Heart right ventricle (tissue), 16 donors: ENCODE results near the gene PRDM7. TPM values are rescaled to one million over a fixed set of nuclear protein-coding genes. Genes with fewer than 3 reads are reported as not detected.
A peak's percentile ranks its signal among the peaks of the same experiment; 100 is the strongest.
"Not testable (repeated sequence)": the region's sequence is repeated elsewhere in the genome, so short reads cannot be mapped to it uniquely, and the experiment has no call there.

Experiments used
- ATAC-seq, 8 donors: fragments of 200-7000 bp; cut with Tn5 transposase; one replicate each; pipeline ENCODE4 v1.9.1; 2020; ENCODE audit warnings: mild to moderate bottlenecking in 8 of 8, moderate library complexity in 8 of 8, moderate number of reproducible peaks in 1 of 8
- DNase-seq, 2 donors: peaks; one replicate each; pipeline ENCODE4 v3.0.0-alpha.2; 2020
- H3K27ac ChIP-seq, 10 donors: fragments of 200-600 bp; sonication (generic) in 2 of 10; one replicate each; pipeline versions ENCODE4 v1.5.0 to v1.8.0; 2020 to 2022; ENCODE audit warnings: mild to moderate bottlenecking in 3 of 10
- H3K27me3 ChIP-seq, 7 donors: fragments of 200-600 bp; one replicate each; pipeline ENCODE4 v1.8.0; 2021 to 2022; ENCODE audit warnings: mild to moderate bottlenecking in 2 of 7
- H3K36me3 ChIP-seq, 9 donors: fragments of 200-600 bp; sonication (generic) in 1 of 9; one replicate each; pipeline versions ENCODE4 v1.5.0 to v1.8.0; 2020 to 2022; ENCODE audit warnings: mild to moderate bottlenecking in 2 of 9
- H3K4me1 ChIP-seq, 9 donors: fragments of 200-600 bp; sonication (generic) in 1 of 9; one replicate each; pipeline versions ENCODE4 v1.5.0 to v1.8.0; 2020 to 2022; ENCODE audit warnings: mild to moderate bottlenecking in 4 of 9
- H3K4me3 ChIP-seq, 10 donors: fragments of 200-600 bp; sonication (generic) in 2 of 10; one replicate each; pipeline versions ENCODE4 v1.5.0 to v1.8.0; 2020 to 2022; ENCODE audit warnings: mild to moderate bottlenecking in 7 of 10, moderate library complexity in 2 of 10
- H3K9me3 ChIP-seq, 11 donors: fragments of 200-600 bp in 10 of 11; sonication (generic) in 2 of 11; one replicate each; pipeline versions ENCODE4 v1.5.0 to v1.8.0; 2013 to 2022; ENCODE audit warnings: mild to moderate bottlenecking in 2 of 11, control low read depth in 1 of 11, moderate library complexity in 1 of 11
- WGBS, 2 donors: extraction: QIAGEN DNeasy Blood & Tissue Kit; methylation state at CpG; one replicate each; pipeline ENCODE4 v1.1.7; 2013; ENCODE audit warnings: inconsistent platforms in 1 of 2; 5-methylcytosine and 5-hydroxymethylcytosine counted together
- intact Hi-C, 10 donors: fragments of 100-400 bp; cut with DNase I; formaldehyde crosslinking; loops; one replicate each; pipeline versions ENCODE4 v1.11.1 to v1.14.2; 2022
- polyA plus RNA-seq, 2 donors: library from polyadenylated mRNA; stranded (reverse); fragments of 200-250 nt; gene quantifications; one replicate each; pipeline ENCODE4 v1.2.3, GENCODE V29; 2013
- total RNA-seq, 10 donors: library from RNA; stranded (reverse); fragmentation: NEBNext Ultra II Directional in 3 of 10; extraction: Animal tissue kit (Norgen Biotek cat#: 25700) in 3 of 10; gene quantifications; one replicate each; pipeline versions ENCODE4 v1.2.1 to v1.2.4, GENCODE V29; 2021 to 2023
- TF ChIP-seq, protein P1 (sequence below), 9 donors: fragments of 200-600 bp; sonication (generic) in 2 of 9; IDR thresholded peaks; one replicate each; pipeline versions ENCODE4 v1.5.0 to v1.8.0; 2021 to 2022; ENCODE audit warnings: antibody characterized with exemption in 9 of 9, mild to moderate bottlenecking in 5 of 9, moderate library complexity in 1 of 9
- donor health status: Arrhythmogenic right ventricular cardiomyopathy.
- donor health status: ischemic (EF 13 %, LVEDD 7.1; RV severe dilation, severe dysfunction).
- donor health status: healthy with polysubstance abuse.
- donor health status: DM: no; HTN: yes; CAD: no.
- donor health status: DM: no; HTN: no; CAD: no.
- donor health status: ischemic (EF 25% LVEDD 6.9; RV normal size, moderate dysfunction).
- donor health status: ischemic (EF 25% LVEDD 5.7; RV mildly dilated, moderate dysfunction).
- donor health status: healthy.
- donor health status: DM: yes; HTN: yes; CAD: no.
- donor health status: Ischemic cardiomyopathy.
- donor health status: ischemic (EF 35%, LVEDD 5.7; RV mildly dilated, moderate dysfunction).
- donor health status: nonischemic (EF 11% LVEDD 7.7; RV severe dilation, severe dysfunction).
- donor health status: DM: yes; HTN: yes; CAD: no.
- donor health status: PGD.
- donor health status: ischemic (EF 29% LVEDD 5.4; RV normal size, mild dysfunction).
- donor health status: nonischemic (EF 23%, LVEDD 6.1; RV moderate dilation, normal function).

The PRDM7 gene
- total and polyA plus RNA-seq, 12 donors = not detected

DNA sequence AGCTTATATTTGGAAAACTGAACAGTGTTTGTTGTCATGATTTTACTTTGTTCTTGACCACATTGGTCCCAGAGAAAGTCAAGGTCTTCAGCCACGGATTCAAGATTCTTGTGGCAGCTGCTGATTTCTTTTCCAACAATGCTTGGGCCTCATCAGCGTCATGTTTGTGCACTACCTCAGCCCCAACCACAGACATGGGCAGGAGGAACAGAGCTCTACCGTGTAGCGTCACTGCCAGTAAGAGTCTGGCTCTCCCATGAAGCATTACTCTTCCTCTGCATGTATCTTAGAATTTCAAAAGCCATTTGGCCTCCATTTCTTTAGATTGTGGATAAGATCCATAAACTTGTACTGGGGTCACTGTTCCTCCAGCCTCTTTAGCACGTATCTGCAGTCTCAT, 23.1 kb upstream of the PRDM7 start:
- H3K4me1 ChIP-seq, H3K9me3 ChIP-seq, H3K27me3 ChIP-seq, H3K4me3 ChIP-seq, H3K36me3 ChIP-seq, DNase-seq, intact Hi-C loops: not testable (repeated sequence)
- H3K27ac ChIP-seq = peak overlapping the region in 1 of 10 donors; percentile 80
- peak in 2 of 8 donors; percentile 27 to 30 for ATAC-seq
- 76 to 77% methylated on average over 4 of the region's 5 CpGs for WGBS, 2 donors

DNA sequence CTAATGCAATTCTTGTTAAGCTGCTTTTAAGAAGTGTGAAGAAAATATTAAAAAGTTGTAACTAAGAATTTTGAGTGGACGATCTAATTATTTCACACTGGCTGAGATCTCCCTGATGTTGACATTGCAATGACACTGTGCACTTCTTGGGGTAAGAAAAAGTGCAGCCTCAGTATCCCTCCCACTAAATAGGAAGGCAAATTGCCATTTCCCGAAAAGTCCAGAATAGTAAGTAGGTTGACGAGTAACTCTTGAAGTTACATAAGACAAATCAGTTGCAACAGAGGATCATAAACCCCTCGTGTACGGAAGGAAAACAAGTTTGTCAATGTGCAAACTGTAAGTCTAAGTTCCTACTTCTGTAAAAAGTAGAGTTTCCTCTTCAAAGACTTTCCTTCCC, 21.8 kb upstream of the PRDM7 start:
- ATAC-seq = peak in 6 of 8 donors; percentile 6 to 59 (median 18)
- H3K36me3 ChIP-seq, H3K4me3 ChIP-seq, intact Hi-C loops, H3K9me3 ChIP-seq, H3K27me3 ChIP-seq, H3K4me1 ChIP-seq, DNase-seq: not testable (repeated sequence)
- 65 to 70% methylated on average over 3 of the region's 5 CpGs for WGBS, 2 donors
- peak overlapping the region in 1 of 10 donors; percentile 75 for H3K27ac ChIP-seq

DNA sequence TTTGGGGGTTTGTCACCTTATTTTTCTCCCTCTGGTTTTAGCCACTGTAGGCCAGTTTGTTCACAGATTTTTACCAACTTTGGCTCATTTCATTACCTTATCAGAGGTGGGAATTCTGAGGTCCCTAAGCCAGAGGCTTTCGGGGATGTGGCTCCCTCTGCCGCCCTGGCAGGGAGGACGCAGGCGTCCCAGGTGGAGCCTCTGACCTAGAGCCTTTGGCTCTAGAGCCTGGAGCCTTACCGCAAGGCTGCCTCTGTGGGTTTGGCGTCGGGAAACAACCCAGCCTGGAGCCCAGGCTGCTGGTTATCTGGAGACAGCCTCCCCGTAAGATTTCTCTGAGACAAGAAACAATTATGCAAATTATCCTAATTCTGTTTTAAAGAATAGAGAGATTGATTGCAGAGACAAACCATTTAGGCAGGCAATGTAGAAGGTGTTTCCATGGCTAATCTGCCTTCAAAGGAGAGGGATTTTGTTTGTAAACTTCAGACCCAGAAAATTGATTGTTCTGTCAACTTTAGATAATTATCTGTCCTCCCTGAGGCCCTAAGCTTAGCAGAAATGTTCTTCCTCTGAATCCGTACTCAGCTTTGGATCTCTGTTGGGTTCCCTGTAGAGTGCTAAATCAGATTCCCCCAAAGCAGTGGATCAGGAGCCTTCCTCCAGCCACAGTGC, 20.0 kb upstream of the PRDM7 start:
- DNase-seq, intact Hi-C loops: not testable (repeated sequence)
- WGBS, 2 donors = 77 to 78% methylated on average over 9 of the region's 9 CpGs

DNA sequence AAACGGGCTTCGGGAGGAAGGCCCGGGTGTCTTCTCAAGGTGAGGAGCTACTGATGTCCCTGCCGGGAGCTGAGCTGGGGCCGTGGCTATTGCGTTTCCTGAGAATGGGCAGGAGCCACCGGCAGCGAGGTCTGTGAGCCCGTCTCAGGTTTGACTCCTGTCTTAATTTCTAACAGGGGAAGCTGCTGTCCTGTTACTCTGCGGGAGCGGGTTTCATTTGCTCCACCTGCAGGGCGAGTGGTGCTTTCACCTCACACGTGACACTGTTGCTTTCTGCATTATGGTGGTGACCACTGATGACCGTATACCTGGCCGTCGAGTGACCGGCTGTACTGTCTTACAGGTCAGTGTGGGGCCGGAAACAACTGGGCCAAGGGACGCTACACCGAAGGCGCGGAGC, 17.7 kb upstream of the PRDM7 start:
- H3K27me3 ChIP-seq, H3K36me3 ChIP-seq, H3K9me3 ChIP-seq, H3K4me3 ChIP-seq, DNase-seq, H3K27ac ChIP-seq, H3K4me1 ChIP-seq, ATAC-seq, intact Hi-C loops: not testable (repeated sequence)
- 89 to 92% methylated on average over 22 of the region's 22 CpGs for WGBS, 2 donors

More for the DNA sequence above, 20.0 kb upstream of the PRDM7 start:
- H3K36me3 ChIP-seq, H3K27me3 ChIP-seq, ATAC-seq, H3K27ac ChIP-seq, H3K4me1 ChIP-seq, H3K4me3 ChIP-seq, H3K9me3 ChIP-seq: not testable (repeated sequence)

DNA sequence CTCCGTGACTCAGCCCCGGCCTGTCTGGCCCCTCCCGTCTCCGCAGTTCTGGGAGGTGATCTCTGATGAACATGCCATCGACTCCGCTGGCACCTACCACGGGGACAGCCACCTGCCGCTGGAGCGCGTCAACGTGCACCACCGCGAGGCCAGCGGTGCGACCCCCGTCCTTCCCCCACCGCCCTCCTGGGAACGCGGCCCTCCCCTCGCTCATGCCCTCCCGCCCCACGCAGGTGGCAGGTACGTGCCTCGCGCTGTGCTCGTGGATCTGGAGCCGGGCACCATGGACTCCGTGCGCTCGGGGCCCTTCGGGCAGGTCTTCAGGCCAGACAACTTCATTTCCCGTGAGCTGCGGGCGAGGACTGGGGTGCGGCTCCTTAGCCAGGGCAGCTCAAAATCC, 17.2 kb upstream of the PRDM7 start:
- intact Hi-C loops, H3K4me3 ChIP-seq, H3K36me3 ChIP-seq, ATAC-seq, H3K27ac ChIP-seq, H3K4me1 ChIP-seq, H3K27me3 ChIP-seq, DNase-seq, H3K9me3 ChIP-seq: not testable (repeated sequence)
- 94 to 96% methylated on average over 16 to 35 of the region's 35 CpGs for WGBS, 2 donors

DNA sequence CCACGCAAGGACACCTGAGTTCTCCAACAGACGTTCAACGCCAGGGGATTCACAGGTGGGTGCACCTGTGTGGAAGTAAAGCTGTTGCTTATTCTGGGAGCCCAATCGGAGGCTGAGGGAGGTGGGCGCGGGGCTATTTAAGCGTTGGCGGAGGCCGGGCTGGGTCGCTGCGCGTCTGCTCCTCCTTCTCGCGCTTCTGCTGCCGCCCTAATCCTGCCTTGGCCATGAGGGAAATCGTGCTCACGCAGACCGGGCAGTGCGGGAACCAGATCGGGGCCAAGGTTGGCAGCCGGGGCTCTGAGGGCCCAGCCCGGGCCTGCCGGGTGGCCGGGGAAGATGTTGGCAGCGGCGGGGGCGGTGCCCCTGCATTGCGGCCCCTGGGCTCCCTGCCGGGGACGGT, 16.7 kb upstream of the PRDM7 start:
- intact Hi-C loops, H3K27me3 ChIP-seq, H3K9me3 ChIP-seq, H3K4me1 ChIP-seq, H3K27ac ChIP-seq, H3K36me3 ChIP-seq, ATAC-seq, H3K4me3 ChIP-seq, DNase-seq: not testable (repeated sequence)
- WGBS, 2 donors = 91 to 94% methylated on average over 30 of the region's 30 CpGs

DNA sequence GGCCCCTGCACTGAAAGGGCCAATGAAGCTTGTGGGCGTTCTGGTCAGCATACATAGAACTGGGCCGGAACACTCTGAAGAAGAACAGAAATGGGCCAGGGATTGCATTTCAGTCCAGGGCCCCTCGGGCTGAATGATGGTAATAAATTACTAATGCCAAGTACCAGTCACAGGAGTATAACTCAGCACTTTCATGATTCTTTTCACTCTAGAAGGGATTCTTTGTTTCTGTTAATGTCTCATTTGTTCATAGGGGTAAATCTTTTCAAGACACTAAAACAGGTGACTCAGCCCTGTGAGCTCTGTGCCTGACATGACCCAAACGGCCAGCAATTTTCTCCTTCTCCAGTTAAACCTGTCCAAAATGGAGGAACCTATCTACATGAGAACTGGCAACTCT, 15.7 kb upstream of the PRDM7 start:
- H3K27ac ChIP-seq, H3K36me3 ChIP-seq, DNase-seq, ATAC-seq, H3K27me3 ChIP-seq, intact Hi-C loops, H3K4me3 ChIP-seq, H3K9me3 ChIP-seq, H3K4me1 ChIP-seq: not testable (repeated sequence)
- 71 to 74% methylated on average over 4 of the region's 4 CpGs for WGBS, 2 donors

DNA sequence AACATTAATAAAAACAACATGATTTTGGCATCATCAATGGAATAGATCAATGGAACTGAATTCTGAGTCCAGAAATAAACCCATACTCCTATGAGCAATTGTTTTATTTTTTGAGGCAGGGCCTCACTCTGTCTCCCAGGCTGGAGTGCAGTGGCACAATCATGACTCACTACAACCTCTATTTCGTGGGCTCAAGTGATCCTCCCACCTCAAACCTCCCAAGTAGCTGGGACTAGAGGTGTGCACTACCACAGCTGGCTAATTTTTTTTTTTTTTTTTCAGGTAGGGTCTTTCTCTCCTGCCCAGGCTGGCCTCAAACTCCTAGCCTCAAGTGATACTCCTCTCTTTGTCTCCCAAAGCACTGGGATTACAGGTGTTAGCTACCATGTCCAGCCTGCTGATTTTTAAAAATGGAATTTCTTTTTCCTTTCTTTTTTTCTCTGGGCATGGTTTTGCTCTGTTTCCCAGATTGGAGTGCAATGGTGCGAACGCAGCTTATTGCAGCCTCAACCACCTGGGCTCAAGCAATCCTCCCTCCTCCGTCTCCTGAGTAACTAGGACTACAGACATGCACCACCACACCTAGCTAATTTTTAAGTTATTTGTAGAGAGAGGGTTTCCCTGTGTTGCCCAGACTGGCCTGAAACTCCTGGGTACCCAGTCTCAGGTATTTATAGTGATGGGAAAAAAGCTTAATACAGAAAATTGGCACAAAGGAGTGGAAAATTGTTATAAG, 7.3 kb upstream of the PRDM7 start:
- DNase-seq = no peak
- intact Hi-C loops = no loop called here
- Histone ChIP-seq H3K27ac (no peak overlapping the region), H3K36me3 (no peaks in the 10 kb centered on the region), H3K4me1 (peaks cover 0 to 9% (median 0%) of the 10 kb centered on the region in 9 donors), H3K27me3 (peaks cover 0 to 3% (median 0%) of the 10 kb centered on the region in 7 donors), H3K4me3 (no peak overlapping the region), H3K9me3 (peaks cover 0 to 3% (median 0%) of the 10 kb centered on the region in 11 donors)
- WGBS, 2 donors = 83 to 87% methylated on average over 4 of the region's 4 CpGs
- ATAC-seq = no peak
- TF ChIP-seq, protein P1, sequence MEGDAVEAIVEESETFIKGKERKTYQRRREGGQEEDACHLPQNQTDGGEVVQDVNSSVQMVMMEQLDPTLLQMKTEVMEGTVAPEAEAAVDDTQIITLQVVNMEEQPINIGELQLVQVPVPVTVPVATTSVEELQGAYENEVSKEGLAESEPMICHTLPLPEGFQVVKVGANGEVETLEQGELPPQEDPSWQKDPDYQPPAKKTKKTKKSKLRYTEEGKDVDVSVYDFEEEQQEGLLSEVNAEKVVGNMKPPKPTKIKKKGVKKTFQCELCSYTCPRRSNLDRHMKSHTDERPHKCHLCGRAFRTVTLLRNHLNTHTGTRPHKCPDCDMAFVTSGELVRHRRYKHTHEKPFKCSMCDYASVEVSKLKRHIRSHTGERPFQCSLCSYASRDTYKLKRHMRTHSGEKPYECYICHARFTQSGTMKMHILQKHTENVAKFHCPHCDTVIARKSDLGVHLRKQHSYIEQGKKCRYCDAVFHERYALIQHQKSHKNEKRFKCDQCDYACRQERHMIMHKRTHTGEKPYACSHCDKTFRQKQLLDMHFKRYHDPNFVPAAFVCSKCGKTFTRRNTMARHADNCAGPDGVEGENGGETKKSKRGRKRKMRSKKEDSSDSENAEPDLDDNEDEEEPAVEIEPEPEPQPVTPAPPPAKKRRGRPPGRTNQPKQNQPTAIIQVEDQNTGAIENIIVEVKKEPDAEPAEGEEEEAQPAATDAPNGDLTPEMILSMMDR (IDR thresholded peaks at IDR 0.05) = no peak
